ENCODE measurements around the gene MEGF6.
"Not testable (repeated sequence)": the region's sequence is repeated elsewhere in the genome, so short reads cannot be mapped to it uniquely, and the experiment has no call there.

The MEGF6 gene

GRCh38 chr1:3594706-3595377, 16.5 kb downstream of the MEGF6 start:
- DNase-seq: peak in 6 of 58 donors; percentile 7 to 72 (median 12)

- DNase-seq: no peak
Observed at GRCh38 chr1:3593745-3594144, 17.6 kb downstream of the MEGF6 start.

DNA sequence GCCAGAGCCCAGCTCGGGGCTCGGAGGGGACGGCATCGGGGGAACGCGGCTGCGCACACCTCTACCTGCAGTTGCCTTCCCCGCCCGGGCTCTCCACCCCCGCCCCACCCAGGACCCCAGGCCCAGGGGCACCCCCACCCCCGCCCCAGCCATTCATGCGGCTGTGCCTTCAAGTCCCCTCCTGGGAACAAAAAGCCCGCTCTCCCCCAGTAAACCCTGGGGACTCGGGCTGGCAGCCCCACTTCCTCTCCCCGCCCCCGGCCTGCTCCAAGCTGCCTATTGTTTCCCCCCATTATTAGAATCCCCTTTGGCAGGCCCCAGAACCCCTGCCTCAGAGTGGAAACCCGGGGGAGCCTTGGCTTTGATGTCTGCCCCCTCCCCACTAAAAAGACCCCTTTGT, 18.0 kb downstream of the MEGF6 start:
- DNase-seq: no peak

DNA sequence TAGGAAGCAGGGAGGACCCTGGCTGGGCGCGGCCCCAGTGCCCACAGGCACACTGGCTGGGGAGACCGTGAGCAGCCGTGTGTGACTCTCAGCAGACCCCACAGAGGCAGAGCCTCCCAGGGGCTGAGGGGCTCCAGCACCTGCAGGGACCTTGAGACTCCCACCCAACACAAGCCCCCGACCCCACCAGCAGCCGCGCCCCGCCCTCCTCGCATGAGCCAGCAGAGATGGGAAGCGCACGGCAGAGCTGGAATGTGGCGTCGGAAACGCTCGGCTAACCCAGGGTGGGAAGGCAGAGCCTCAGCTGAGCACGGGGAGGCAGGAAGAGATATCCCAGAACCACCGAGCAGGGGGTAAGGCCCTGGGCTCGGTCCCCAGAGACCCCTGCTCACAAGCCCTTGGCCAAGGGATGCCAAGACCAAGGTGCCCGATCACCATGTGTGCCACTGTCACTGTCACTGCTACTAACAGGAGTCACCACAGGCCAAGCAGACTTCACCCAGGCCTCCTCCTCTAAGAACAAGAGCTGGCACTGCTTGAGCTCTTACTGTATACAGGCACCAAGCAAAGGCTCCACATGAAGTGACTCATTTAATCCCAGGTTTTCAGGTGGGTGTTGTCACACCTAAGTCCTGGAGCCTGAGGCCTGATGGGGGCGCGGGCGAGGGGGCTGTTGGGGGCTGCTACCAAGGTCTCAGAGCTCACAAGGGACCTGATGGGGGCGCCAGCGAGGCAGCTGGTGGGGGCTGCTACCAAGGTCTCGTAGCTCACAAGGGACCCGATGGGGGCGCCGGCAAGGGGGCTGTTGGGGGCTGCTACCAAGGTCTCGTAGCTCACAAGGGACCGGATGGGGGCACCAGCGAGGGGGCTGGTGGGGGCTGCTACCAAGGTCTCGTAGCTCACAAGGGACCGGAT, 20.1 kb downstream of the MEGF6 start:
- DNase-seq: no peak

DNA sequence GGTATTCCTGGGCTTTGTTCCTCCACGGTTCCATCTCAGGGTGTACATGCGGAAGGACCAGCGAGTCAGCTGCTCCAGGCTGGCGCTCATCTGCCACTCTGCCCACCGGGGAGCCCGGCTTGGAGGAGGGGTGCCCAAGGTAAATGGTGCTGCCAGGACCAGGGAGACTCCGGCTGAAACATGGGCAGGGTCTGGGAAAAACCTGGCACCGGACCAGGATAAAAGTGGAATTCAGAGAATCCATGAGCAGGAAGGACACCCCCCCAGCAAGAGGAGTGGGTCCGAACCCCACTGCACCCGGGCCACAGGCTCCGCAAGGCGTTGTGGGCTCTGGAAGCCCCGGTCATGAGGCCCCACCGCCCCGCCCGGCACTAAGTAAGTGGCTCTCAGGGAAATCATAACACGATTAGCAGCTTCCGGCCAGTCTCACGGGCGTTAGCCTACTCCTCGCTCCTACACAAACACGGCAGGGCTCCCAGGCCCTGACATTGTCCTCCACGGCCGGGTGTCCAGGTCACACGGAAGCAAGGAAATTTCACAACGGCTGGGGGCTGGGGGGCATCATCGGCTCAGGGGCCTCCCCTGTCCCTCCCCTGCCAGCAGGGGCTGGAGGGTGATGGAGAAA, 21.1 kb downstream of the MEGF6 start:
- DNase-seq: no peak

DNA sequence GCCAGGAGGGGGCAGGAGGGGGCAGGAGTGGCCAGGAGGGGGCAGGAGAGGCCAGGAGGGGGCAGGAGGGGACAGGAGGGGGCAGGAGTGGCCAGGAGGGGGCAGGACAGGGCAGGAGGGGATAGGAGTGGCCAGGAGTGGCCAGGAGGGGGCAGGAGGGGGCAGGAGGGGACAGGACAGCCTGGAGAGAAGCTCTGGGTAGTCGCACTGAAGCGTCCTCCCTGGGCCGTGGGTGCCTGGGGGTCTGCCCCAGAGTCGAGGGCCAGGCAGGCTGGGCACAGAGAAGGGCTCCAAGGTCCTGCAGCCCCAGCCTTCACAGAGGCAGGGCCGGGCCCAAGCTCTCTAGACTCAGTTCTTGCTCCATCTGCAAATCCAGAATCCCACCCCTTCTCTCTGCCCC, 22.9 kb downstream of the MEGF6 start:
- no peak for DNase-seq

DNA sequence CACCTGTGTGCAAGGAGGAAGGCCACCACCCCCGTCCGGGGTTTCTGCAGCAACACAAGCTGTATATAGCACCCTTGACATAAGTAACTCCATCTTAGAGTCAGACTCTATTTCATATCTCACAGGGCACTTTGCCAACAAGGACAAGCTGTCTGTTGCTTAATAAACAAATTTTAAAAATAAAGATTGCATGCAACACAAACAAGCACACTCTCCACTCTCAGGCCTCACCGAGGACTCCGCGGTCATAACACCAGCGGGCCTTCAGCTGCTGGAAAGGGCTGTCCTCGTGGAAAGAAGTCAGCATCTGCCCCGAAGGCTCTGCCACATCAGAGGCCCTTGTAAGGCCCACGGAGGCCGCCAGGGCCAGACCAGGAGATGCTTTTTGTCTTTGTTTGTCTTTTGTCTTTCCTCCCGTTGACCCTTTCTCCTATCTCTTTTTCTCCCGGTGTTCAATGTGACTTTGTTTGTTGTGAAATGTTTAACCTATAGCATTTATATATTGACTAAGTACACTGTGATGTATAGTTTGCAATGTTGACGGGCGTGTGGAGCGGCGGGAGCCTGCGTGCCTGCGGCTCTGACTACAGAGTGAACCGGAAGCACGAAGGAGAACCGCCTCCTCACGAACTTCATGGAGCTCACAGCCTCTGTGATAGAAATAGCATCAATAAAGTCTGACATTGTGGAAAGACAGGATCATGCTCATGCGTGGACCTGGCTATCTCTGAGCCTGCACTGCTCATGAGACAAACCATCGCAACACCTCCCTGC, 24.1 kb downstream of the MEGF6 start:
- DNase-seq: peak in 6 of 58 donors; percentile 13 to 47 (median 22)

DNA sequence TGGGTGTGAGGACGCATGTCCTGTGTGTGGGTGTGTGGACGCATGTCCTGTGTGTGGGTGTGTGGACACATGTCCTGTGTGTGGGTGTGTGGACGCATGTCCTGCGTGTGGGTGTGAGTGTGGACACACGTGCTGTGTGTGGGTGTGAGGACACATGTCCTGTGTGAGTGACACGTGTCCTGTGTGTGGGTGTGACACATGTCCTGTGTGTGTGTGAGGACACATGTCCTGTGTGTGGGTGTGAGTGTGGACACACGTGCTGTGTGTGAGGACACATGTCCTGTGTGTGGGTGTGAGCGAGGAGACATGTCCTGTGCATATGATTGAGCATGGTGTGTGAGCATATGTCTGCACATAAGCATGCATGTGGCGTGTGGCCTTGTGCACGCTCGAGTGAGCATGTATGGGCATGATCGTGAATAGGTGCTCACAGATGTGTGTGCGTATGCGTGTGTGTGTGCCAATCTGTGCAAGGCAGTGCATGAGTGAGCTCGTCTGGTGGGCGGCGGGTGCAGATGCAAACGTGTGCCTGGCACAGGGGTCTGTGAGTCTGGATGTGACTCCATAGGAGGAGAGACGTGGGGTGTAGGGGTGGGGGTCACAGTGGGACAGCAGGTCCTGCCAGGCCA, 25.3 kb downstream of the MEGF6 start:
- no peak for DNase-seq

- DNase-seq: not testable (repeated sequence)
Observed at GRCh38 chr1:3585353-3585868, 25.9 kb downstream of the MEGF6 start.

GRCh38 chr1:3584915-3585314, 26.4 kb downstream of the MEGF6 start:
- no peak for DNase-seq

GRCh38 chr1:3583751-3584150, 27.6 kb downstream of the MEGF6 start:
- DNase-seq: peak in 1 of 58 donors; percentile 19

GRCh38 chr1:3581296-3582036, 29.8 kb downstream of the MEGF6 start:
- DNase-seq: no peak

GRCh38 chr1:3580231-3580630, 31.1 kb downstream of the MEGF6 start:
- DNase-seq: no peak

- no peak for DNase-seq
Observed at GRCh38 chr1:3579626-3580025, 31.7 kb downstream of the MEGF6 start.

GRCh38 chr1:3578906-3579305, 32.4 kb downstream of the MEGF6 start:
- no peak for DNase-seq

GRCh38 chr1:3578433-3578805, 32.9 kb downstream of the MEGF6 start:
- no peak for DNase-seq

DNA sequence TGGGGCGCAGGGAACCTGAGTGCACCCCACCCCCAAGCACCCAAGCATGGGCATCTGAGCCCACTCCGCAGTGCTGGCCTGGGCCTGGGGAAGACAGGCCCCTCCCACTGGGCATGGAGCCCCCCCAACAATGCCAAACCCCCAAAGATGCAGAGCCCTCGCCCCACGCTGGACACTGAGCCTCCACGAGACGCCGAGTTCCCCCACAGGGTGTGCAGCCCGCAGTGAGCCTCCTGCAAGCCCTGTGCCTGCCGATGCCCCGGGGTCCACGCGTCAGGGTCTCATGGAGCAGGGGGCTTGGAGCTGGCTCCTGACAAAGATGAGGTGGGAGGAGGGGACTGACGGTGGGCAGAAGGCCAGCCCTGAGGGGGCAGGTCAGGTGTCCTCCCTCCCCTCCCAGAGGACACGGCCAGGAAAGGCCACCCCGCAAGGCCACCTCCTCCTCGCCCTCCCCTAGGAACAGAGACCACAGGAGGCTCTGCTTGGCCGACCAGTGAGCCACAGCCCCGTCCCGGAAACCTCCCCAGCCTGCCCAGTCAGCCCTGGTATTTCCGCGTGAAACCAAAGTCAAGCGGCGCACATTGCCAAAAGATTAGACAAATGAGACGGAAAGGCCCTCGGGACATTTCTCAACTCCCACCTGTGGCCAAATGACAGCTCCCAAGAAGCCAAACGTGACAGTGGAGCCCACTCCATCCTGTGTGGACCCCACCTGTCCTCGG, 33.4 kb downstream of the MEGF6 start:
- no peak for DNase-seq

DNA sequence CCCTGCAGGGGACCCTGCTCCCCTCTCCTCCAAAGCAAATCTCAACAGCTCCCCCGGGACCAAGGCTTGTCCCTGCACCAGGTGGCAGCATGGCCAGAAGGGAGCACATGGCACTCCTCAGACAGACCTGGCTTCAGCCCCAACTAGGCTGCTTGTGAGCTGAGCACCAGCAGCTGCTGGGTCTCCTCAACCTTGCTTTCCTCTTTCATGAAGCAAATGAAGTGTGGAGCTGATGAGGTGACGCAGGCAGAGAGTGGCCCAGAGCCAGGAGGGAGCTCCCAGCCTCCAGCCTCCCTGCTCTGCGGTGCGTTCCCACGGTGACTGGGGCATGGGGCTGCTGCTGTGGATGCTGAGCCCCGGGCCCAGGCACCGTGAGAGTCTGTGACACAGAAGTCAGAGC, 34.0 kb downstream of the MEGF6 start:
- DNase-seq: peak in 26 of 58 donors; percentile 13 to 68 (median 36)

DNA sequence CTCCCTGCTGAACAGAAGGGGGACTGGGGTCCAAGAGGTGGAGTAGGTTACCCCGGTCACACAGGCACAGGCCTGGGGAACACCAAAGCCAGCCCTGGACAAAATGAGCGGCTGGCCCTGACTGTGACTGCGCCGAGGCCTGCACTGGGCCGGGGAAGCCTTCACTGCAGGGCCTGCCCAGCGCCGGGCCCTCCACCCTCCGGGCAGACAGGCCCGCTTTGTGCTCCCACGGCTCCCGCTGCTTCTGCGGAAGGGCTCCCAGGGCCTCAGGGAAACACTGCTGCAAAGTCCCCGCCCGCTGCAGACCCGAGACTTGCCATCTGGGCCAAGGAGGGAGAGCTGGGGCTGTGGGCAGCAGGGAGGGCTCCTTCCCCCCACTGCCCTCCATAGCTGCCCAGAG, 35.3 kb downstream of the MEGF6 start:
- no peak for DNase-seq
